T-cell (primary cell): ENCODE results near the gene MTCH2. TPM values are rescaled to one million over a fixed set of nuclear protein-coding genes. Genes with fewer than 3 reads are reported as not detected.

ENCODE experiments used
- total RNA-seq, 35 experiments: library from RNA in 6 of 35; stranded (reverse) in 6 of 35; fragments of 120-200 nt in 1 of 35; gene quantifications; one replicate each; pipeline versions ENCODE4 v1.2.1 to v1.2.4 and lab custom pipeline; 2013 to 2026

MTCH2 gene
- total RNA-seq, 5 donors from 2014 or later (not counting 1 experiment from before 2014, with no cell fraction given), result 20.4 to 32.1 (median 26.7) TPM

Other genes starting within 250 kb of the MTCH2 start
- 10 to 100 TPM; 45.6 to 67.0 (median 65.2) TPM for gene SLC39A13, start 234.0 kb downstream of the MTCH2 start, total RNA-seq
- 10 to 100 TPM; 48.6 to 64.4 (median 55.0) TPM for gene PSMC3, start 216.1 kb downstream of the MTCH2 start, total RNA-seq
- gene RAPSN, start 193.4 kb downstream of the MTCH2 start, total RNA-seq, result 1 to 10 TPM; 1.1 to 3.4 (median 1.4) TPM
- gene CELF1, start 89.4 kb downstream of the MTCH2 start, total RNA-seq, result 100 to 1,000 TPM; 109 to 124 (median 123) TPM
- 10 to 100 TPM; 14.9 to 25.3 (median 25.0) TPM for gene PTPMT1, start 77.0 kb downstream of the MTCH2 start, total RNA-seq
- gene KBTBD4, start 63.6 kb downstream of the MTCH2 start, total RNA-seq, result 10 to 100 TPM; 19.1 to 23.6 (median 21.6) TPM
- 100 to 1,000 TPM in 1 of 5 donors, 10 to 100 TPM in 4; 69.1 to 105 (median 76.1) TPM for gene NDUFS3, start 63.5 kb downstream of the MTCH2 start, total RNA-seq
- under 1 TPM in 3 of 5 donors, not detected in 2; 0.20 to 0.51 (median 0.28) TPM for gene FAM180B, start 55.9 kb downstream of the MTCH2 start, total RNA-seq
- 1 to 10 TPM in 3 of 5 donors, under 1 TPM in 2; 0.53 to 2.0 (median 1.5) TPM for gene C1QTNF4, start 48.1 kb downstream of the MTCH2 start, total RNA-seq
- 10 to 100 TPM in 1 of 5 donors, 1 to 10 TPM in 4; 6.0 to 10.4 (median 8.8) TPM for gene AGBL2, start 72.8 kb upstream of the MTCH2 start, total RNA-seq
- 100 to 1,000 TPM; 249 to 308 (median 276) TPM for gene FNBP4, start 124.8 kb upstream of the MTCH2 start, total RNA-seq
- 10 to 100 TPM; 47.1 to 65.6 (median 52.5) TPM for gene NUP160, start 205.8 kb upstream of the MTCH2 start, total RNA-seq